ENCODE measurements around the gene INSIG1.

DNA sequence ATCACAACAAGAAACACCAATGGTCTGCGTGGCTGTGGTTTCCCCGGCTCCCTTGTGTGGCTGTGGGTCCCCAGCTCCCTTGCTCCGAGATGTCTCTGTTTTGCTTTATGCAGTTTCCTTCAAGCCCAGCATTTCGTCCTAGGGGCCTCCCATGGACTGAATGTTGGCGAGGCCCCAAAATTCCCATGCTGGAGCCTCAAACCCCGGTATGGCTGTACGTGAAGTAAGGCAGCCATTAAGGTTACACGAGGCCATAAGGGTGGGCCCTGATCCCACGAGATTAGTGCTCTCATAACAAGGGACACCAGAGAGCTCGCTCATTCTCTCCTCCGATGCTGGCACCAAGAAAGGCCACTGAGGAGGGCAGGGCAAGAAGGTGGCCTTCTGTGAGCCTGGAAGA lies 44.6 kb downstream of the INSIG1 start:
- no peak for TF ChIP-seq ELF4 (CRISPR knock-in tag; IDR thresholded peaks at IDR 0.05; ENCODE audit: low read depth)
- TF ChIP-seq, protein P1, sequence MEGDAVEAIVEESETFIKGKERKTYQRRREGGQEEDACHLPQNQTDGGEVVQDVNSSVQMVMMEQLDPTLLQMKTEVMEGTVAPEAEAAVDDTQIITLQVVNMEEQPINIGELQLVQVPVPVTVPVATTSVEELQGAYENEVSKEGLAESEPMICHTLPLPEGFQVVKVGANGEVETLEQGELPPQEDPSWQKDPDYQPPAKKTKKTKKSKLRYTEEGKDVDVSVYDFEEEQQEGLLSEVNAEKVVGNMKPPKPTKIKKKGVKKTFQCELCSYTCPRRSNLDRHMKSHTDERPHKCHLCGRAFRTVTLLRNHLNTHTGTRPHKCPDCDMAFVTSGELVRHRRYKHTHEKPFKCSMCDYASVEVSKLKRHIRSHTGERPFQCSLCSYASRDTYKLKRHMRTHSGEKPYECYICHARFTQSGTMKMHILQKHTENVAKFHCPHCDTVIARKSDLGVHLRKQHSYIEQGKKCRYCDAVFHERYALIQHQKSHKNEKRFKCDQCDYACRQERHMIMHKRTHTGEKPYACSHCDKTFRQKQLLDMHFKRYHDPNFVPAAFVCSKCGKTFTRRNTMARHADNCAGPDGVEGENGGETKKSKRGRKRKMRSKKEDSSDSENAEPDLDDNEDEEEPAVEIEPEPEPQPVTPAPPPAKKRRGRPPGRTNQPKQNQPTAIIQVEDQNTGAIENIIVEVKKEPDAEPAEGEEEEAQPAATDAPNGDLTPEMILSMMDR (IDR thresholded peaks at IDR 0.05), result no peak
- TF ChIP-seq GABPB1 (CRISPR knock-in tag; IDR thresholded peaks at IDR 0.05), result no peak

Measured in WTC11 (cell line).